Neural crest cell (in vitro differentiated cells): ENCODE data around the gene ATG4C. TPM values are rescaled to one million over a fixed set of nuclear protein-coding genes. Genes with fewer than 3 reads are reported as not detected.

Experiments
- DNase-seq: peaks from one replicate; pipeline ENCODE4 v3.0.0; 2021; ENCODE audit warnings: low read depth, mixed read lengths, low spot score
- H3K27ac Mint-ChIP-seq: one replicate; pipeline ENCODE4 v1.8.0; 2021; ENCODE audit warnings: mild to moderate bottlenecking, mixed read lengths; ENCODE audit not compliant: unreplicated experiment
- H3K27me3 Mint-ChIP-seq: 2 replicates; pipeline ENCODE4 v1.8.0; 2021; ENCODE audit warnings: low read depth, mild to moderate bottlenecking, mixed read lengths
- H3K36me3 Mint-ChIP-seq: 2 replicates; pipeline ENCODE4 v1.8.0; 2021; ENCODE audit warnings: low read depth, mild to moderate bottlenecking, mixed read lengths
- H3K4me1 Mint-ChIP-seq: 2 replicates; pipeline ENCODE4 v1.8.0; 2021; ENCODE audit warnings: mixed read lengths
- H3K4me3 Mint-ChIP-seq: one replicate; pipeline ENCODE4 v1.8.0; 2021; ENCODE audit warnings: mild to moderate bottlenecking, mixed read lengths
- H3K9me3 Mint-ChIP-seq: 2 replicates; pipeline ENCODE4 v1.8.0; 2021; ENCODE audit warnings: mixed read lengths
- CTCF ChIP-seq: fragments of 200-600 bp; sonication (generic); conservative IDR thresholded peaks from 2 replicates; pipeline ENCODE4 v1.5.0; 2021; ENCODE audit warnings: antibody characterized with exemption, mild to moderate bottlenecking
- total RNA-seq: library from RNA; stranded (reverse); gene quantifications from 2 replicates; pipeline ENCODE4 v1.2.1, GENCODE V29; 2021

Gene ATG4C
- total RNA-seq, 1 donor from 2014 or later: 14.5 TPM

GRCh38 chr1:62834400-62834961, 50.5 kb downstream of the ATG4C start:
- Mint-ChIP-seq H3K36me3 (no peaks in the 10 kb centered on the region), H3K4me1 (no peaks in the 10 kb centered on the region), H3K27ac (no peak overlapping the region), H3K27me3 (no peaks in the 10 kb centered on the region), H3K9me3 (no peaks in the 10 kb centered on the region), H3K4me3 (no peak overlapping the region)
- TF ChIP-seq CTCF: no peak
- no peak for DNase-seq

- no peak for DNase-seq
- no peaks in the 10 kb centered on the region for H3K27me3 Mint-ChIP-seq
- no peak overlapping the region for H3K4me3 Mint-ChIP-seq
- H3K4me1 Mint-ChIP-seq: peaks cover 4% of the 10 kb centered on the region
- no peaks in the 10 kb centered on the region for H3K9me3 Mint-ChIP-seq
- H3K27ac Mint-ChIP-seq: no peak overlapping the region
- H3K36me3 Mint-ChIP-seq: no peaks in the 10 kb centered on the region
- no peak for TF ChIP-seq CTCF
Measured at GRCh38 chr1:62836856-62837540, 53.1 kb downstream of the ATG4C start.

GRCh38 chr1:62840555-62840954, 56.6 kb downstream of the ATG4C start:
- TF ChIP-seq CTCF: no peak
- H3K4me3 Mint-ChIP-seq: no peak overlapping the region
- no peaks in the 10 kb centered on the region for H3K36me3 Mint-ChIP-seq
- peaks cover 4% of the 10 kb centered on the region for H3K4me1 Mint-ChIP-seq
- H3K27ac Mint-ChIP-seq: no peak overlapping the region
- no peaks in the 10 kb centered on the region for H3K27me3 Mint-ChIP-seq
- no peaks in the 10 kb centered on the region for H3K9me3 Mint-ChIP-seq
- no peak for DNase-seq

GRCh38 chr1:62841587-62842169, 57.7 kb downstream of the ATG4C start:
- peak; percentile 88 for TF ChIP-seq CTCF
- no peaks in the 10 kb centered on the region for H3K36me3 Mint-ChIP-seq
- no peaks in the 10 kb centered on the region for H3K9me3 Mint-ChIP-seq
- peak; percentile 32 for DNase-seq
- no peak overlapping the region for H3K27ac Mint-ChIP-seq
- H3K4me3 Mint-ChIP-seq: no peak overlapping the region
- peaks cover 4% of the 10 kb centered on the region for H3K4me1 Mint-ChIP-seq
- H3K27me3 Mint-ChIP-seq: no peaks in the 10 kb centered on the region

- no peaks in the 10 kb centered on the region for H3K9me3 Mint-ChIP-seq
- H3K4me1 Mint-ChIP-seq: peaks cover 4% of the 10 kb centered on the region
- DNase-seq: no peak
- no peak overlapping the region for H3K4me3 Mint-ChIP-seq
- no peaks in the 10 kb centered on the region for H3K27me3 Mint-ChIP-seq
- no peak for TF ChIP-seq CTCF
- H3K27ac Mint-ChIP-seq: no peak overlapping the region
- H3K36me3 Mint-ChIP-seq: peaks cover 2% of the 10 kb centered on the region
Measured at GRCh38 chr1:62844030-62844429, 60.1 kb downstream of the ATG4C start.
